Middle frontal gyrus (tissue), 1 donor: ENCODE measurements around the gene OTOF.

Experiments
- DNase-seq: peaks from one replicate; pipeline ENCODE4 v3.0.0-alpha.2; 2015; ENCODE audit warnings: low spot score; ENCODE audit errors: extremely low spot score

Gene OTOF

GRCh38 chr2:26453421-26454329, 24.2 kb downstream of the OTOF start:
- no peak for DNase-seq

GRCh38 chr2:26451700-26452099, 26.2 kb downstream of the OTOF start:
- no peak for DNase-seq

DNA sequence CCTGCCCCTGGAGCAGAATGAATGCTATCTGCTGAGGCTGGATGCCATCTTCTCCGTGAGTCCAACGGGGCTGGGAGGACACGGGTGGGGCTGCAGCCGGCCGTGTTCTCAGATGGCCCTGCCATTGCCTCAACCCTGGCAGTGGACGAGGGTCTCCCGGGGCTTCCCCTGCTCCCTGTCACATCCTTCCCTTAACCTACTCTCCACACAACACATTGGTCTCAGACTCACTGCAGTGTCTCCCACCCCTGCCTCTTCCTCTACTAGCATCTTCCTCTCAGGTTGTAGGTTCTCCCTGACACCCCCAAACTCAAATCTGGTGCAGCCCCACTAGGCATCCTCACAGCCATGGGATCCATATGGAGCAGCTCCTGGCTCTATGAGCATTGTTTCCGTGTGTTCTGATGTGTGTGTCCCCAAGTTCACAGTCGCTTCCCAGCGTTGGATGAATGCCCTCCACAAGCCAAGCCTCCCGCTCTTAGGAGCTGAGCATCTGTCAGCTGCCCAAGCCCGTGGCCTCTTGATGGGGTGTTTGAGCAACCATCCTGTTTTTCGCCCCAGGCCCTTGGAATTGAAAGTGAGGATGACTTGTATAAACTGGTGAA, 27.8 kb downstream of the OTOF start:
- DNase-seq, result no peak

GRCh38 chr2:26449278-26450030, 28.5 kb downstream of the OTOF start:
- DNase-seq, result no peak

DNA sequence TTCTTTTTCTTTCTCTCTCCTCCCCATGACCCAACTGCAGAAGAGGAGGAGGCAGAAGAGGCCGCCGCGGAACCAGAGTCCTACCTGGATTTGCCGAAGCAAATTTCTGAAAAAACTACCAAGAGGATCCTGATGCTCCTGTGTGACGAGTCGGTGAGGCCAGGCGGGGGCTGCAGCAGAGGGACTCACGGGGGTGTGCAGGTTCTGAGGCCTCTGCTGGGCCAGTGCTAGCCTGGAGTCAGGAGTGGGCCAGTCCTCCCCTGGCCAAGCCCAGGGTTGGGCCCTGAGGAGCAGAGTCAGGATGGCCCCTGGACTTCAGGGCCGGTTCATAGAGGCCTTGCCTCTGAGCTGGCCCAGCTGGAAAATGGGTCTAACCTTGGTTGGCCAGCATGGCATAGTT, 29.3 kb downstream of the OTOF start:
- no peak for DNase-seq

- DNase-seq, result no peak
These were observed 33.7 kb downstream of the OTOF start for GRCh38 chr2:26444236-26444635.

DNA sequence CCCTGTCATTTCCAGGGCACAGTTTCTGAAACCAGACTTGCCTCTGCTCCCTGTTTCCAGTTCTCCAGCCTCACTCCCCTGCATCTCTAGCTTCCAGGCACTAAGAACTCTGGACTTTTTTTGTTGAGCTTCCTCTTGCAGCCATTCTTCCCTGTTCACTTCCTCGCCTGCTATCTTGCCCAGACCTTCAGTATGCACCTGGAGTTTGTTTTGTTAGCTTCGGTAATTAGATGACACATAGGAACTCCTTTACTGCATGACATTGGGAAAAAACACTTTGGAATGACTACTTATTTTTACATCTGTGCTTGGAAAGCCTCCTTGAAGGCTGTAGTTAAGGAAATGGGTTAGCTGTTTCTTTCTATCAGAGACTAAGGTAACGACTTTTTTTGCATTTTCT, 35.2 kb downstream of the OTOF start:
- DNase-seq, result no peak

DNA sequence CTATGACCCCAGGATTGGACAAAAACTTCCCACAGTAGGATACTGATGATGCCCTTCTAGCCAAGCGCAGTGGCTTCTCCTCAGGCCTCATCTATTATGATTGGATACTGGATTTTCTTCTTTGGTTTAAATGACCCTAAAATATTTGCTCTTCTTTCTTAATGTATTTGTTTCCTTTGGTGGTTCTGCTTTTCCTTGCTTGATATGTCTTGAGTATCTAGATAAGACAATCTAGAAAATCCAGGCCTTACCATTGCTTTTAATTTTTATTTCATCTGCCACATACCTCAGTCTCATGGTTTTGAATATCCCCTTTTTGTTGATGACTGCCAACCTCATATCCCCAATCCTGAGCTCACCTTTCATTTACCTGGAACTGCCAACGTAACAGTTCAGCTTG, 35.6 kb downstream of the OTOF start:
- DNase-seq, result no peak

DNA sequence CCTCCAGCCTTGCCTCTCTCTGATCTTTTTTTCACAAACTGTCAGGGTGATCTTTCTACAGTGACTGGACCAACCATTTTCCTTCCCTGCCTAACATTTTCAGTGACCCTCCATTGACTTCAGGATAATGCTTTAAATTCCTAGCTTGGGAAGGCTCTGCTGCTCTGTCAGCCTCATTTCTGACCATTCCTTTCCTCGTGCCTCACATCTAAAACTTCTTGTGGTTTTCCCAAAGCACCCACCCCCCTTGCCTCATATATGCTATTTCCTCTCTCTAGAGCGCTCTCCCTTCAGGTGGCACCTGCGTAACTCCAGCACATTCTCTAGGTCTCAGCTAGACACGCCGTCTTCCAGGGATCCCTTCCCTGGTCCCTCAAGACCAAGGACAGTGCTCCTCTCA, 39.0 kb downstream of the OTOF start:
- DNase-seq, result no peak

GRCh38 chr2:26438526-26438925, 39.4 kb downstream of the OTOF start:
- DNase-seq, result no peak

- no peak for DNase-seq
These were observed 42.8 kb downstream of the OTOF start for GRCh38 chr2:26435106-26435505.

DNA sequence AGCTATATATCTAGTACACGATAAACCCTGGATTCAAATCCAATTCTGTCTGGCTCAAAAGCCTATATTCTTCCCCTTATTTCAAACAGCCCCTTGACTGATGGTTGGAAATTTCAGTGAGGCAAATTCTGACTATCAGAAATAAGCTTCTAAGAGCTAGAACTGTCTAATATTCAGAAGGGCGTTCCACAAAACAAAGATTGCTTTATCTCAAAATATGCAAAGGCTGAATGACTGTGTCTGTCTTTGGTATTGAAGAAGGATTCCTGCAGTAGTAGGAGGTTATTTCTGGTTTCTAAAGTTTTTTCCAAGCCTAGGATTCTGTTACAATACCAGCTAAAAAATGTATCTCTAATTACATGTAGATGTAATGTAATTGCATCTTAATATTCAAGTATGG, 45.1 kb downstream of the OTOF start:
- DNase-seq, result no peak

DNA sequence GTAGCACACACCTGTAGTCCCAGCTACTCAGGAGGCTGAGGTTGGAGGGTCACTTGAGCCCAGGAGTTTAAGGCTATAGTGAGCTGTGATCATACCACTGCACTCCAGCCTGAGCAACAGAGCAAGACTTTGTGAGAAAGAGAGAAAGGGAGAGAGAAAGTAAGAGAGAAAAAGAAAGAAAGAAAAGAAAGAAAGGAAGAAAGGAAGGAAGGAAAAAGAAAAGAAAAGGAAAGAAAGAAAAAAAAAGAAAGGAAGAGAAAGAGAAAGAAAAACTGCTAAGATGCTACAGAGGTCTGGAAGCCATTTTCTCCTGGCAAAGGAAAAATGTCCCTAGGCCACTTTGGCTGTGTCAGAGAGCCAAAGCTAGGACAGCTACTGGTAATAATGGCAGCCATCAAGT, 45.6 kb downstream of the OTOF start:
- no peak for DNase-seq

DNA sequence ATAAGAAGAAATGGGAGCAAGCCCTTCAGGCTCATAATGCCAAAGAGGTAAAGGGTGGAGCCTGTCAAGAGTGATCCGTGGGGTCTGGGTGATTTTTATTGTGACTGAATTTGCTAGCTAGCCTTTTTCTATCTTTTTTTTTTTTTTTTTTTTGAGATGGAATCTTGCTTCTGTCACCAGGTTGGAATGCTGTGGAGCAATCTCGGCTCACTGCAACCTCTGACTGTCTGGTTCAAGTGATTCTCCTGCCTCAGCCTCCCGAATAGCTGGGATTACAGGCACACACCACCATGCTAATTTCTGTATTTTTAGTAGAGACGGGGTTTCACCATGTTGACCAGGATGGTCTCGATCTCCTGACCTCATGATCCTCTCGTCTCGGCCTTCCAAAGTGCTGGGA, 47.1 kb downstream of the OTOF start:
- no peak for DNase-seq

- DNase-seq, result no peak
These were observed 47.9 kb downstream of the OTOF start for GRCh38 chr2:26429779-26430578.

GRCh38 chr2:26428846-26429245, 49.1 kb downstream of the OTOF start:
- DNase-seq, result no peak

GRCh38 chr2:26424221-26424620, 53.7 kb downstream of the OTOF start:
- DNase-seq, result no peak

DNA sequence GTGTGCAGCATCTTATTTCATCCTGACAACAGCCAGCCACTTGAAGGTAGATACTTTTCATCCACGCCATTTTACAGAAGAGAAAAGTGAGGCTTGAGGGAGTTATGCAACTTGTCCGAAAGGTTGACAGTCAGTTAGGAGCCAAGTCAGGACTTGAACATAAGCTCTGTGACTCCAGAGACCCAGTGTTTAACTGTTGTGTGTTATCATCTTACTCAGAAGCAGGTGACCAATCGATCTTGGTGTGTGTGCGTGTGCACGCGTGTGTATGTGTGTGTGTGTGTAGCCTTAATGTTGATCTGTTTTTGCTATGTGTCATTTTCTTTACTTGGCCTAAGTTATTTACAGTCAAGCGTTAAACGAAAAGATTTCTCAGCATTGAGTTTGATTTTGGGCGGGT, 54.2 kb downstream of the OTOF start:
- DNase-seq, result no peak

GRCh38 chr2:26422947-26423629, 54.8 kb downstream of the OTOF start:
- DNase-seq, result no peak

- no peak for DNase-seq
These were observed 56.0 kb downstream of the OTOF start for GRCh38 chr2:26421961-26422360.

- no peak for DNase-seq
These were observed 63.6 kb downstream of the OTOF start for GRCh38 chr2:26414311-26414710.
